AML-193 (cell line): Measurements from ENCODE around the gene NFIB.

Source experiments
- DNase-seq, 2 experiments: peaks; one replicate each; lab custom pipeline; 2025; lab: John Stamatoyannopoulos, UW

NFIB gene

DNA sequence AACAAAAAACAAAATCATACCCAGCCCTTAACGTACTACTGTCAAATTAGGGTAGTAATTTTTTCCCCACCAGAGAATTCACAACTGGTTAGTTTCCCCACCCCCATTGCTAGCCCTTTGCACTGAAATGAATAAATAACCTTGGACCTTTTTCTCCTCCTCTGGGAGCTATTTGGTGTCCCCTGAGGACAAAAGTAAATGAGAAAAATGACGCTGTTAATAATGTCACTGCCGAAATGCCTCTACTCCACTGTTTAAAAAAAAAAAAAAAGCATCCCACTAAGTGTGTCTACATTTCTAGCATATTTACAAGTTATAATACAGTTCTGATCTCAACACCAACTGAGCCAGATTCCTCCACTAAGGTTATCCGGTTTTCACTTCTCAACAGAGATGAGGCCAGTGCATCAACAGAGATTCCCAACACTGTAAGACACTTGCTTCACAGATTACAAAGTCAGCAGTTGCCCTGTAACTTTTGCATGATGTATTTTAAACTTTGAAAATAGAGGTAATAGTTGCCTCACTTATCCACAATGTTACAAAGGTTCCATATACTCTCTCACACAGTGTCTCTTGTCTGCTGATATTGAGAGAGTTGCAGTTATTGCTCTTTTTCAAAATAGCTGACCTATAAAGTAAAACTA, 5.1 kb upstream of the NFIB start:
- no peak for DNase-seq

DNA sequence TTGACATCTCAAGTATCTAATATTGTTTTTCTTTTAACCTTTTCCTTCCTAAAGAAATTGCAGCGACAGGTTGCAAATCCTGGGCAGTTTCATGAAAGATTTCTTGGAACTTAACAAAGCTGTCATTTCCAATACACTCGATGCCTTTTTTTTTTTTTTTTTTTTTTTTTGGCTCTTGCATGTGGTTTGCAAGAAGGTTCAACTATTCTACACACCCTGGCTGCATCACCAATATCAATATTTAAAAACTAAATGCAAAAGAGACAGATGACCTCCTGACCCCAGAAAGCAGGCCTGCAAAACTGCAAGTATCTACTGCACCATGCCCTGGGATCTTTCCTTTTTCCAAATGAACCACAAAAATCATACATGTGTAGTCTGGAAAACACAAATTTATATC, 4.4 kb upstream of the NFIB start:
- no peak for DNase-seq

DNA sequence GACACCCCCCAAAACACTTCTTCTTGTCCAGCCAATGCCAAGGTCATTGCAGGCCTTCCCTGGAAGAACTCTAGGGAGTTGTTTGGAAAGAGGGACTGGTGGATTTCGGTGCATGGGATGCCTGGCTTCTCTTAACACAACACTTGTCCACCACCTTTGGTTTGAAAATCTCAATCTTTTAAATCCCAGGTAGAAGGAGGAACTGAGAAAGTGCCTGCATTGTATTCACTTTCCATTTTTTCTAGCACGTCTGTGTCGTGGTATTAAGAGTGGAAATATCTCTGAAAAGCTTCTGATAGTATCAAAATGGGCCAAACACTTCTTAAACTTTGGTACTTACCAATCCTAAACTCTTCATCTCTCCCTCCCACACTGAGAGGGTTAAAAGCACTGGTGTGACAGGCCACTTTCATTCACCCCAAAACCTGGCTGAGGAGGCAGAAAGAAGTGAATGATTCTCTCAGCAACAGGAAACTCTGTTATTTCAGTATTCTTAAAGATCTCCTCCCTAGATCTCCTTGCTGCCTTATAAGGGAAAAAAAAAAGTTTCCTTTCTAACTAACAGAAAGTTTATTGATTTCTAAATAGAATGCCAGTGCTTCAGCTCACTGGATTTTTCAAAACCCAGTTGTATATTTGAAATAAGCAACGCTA, 3.9 kb upstream of the NFIB start:
- no peak for DNase-seq

GRCh38 chr9:14316602-14317300, 2.8 kb upstream of the NFIB start:
- no peak for DNase-seq

- no peak for DNase-seq
These were observed 2.1 kb upstream of the NFIB start for GRCh38 chr9:14315875-14316601.

DNA sequence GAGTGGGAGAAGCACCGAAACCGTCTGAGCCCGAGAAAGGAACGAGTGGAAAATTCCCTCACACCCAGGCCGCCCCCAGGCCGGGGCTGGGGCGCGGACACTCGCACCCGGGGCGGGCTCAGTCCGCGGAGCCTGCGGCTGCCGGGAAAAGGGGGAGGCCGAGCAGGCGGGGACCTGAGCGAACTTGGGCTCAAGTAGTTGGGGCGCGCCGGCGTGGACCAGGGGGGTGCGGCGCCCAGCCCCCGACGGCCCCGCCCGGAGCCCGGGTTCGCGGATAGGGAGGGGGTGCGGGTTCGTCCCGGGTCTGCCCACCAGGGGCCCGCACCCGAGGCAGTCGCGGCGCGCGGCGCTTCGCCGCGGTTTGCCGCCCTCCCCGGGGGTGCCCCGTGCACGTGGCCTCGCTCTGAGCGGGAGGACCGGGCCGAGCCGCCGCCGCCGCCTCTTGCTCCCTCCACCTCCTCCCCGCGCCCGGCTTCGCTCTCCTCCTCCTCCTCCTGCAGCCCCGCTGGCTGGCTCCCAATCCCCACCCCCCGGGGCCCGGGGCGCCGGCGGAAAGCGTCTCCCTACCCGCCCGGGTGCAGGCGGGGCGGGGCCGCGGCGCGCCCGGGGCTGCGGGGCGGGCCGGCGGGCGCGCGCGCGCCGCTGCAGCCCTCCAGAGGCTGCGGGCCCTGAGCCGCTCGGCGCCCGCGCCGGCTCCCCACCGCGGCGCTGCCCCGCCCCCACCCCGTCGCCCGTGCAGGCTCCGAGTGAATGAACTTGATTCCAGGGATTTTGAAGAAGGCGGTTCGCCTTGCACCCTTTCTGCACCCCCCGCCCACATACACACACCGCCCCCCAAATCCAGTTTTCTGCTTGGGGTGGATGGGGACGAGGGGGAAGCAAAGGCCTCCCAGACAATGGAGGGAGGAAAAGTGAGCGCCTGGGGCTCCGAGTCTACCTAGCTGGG, 1.3 kb upstream of the NFIB start:
- no peak for DNase-seq

DNA sequence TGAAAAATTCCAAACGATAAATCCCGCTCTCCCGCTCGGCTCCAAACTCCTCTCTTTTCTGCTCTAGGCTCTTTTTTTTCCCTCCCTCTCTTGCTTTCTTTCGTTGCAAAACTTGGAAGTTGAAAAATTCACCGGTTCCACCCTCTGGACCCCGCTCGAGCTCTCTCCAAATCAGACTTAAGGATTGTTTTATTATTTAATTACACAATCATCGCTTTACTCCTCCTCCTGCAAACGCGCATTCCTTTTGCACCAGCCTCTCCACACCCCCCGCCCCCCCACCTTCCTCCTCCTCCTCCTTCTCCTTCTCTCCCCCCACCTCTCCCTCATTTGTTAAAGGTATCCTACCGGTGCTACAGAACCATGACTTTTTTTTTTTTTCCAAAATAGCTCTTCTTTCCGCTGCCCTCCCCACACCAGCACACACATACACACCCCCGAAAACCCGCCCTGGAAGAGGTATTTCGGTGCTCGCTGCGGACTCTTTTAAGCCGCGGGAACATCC, 535 bp upstream of the NFIB start:
- no peak for DNase-seq

DNA sequence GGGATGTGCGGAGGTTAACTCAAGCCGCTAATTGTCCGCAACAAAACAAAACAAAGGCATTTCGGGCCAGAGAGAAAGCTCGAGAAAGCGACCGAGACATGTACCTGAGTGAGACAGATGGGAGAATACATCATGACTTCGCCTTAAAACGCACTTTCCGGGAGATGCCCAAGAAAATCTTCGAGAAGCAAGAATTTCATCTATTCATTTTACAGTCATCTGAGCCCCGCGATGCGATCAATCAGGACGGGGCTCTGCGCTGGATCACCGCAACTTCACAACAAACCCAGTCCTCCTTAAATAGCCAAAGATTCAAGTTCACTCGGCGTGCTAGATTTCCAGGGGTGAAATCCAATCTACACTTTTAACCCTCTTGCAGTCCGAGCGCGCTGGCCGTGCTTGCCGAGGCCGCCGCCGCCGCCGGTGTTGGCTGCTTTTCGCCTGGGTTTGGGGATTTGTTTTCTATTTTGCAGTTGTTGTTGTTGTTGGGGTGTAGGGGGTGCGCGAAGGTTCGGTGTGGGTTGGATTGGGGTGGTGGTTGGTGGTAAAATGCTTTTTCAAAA, 482 bp downstream of the NFIB start:
- DNase-seq: no peak

- DNase-seq: no peak
These were observed 1.1 kb downstream of the NFIB start for GRCh38 chr9:14312719-14313377.

GRCh38 chr9:14311956-14312685, 1.8 kb downstream of the NFIB start:
- no peak for DNase-seq

DNA sequence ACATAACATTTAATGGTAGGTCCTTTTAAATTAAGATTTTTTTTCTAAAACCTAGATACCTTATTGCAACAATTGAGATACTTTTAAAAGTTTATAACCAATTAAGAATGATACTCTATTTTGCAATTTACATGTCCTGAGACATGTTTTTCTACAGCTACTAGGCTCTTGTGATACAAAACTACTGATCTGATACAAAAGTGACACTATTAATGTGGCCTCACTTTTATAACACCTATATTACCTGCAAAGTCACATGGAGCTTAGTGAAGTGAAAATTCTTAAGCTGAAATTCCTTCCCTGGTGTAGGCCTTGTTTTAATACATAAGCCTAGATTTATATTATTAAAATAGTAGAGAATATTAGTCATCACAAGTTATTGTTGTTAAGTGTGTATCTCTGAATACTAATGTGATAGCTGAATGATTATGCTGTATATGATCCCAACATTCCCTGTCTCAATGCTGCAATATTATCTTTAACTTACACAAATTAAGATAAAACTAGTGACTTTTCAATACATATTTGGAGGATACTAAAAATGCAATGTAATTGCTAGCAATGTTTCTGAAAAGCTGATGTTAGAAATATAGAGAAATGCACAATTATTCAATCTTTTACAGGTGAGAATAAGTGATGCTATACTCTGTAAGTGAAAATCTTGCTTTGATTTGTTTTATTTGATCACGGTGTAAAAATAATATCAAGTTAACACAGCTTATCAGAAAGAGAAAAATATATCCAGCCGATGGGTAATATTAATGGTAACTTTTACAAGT, 2.6 kb downstream of the NFIB start:
- no peak for DNase-seq

GRCh38 chr9:14310311-14310710, 3.6 kb downstream of the NFIB start:
- DNase-seq: no peak

DNA sequence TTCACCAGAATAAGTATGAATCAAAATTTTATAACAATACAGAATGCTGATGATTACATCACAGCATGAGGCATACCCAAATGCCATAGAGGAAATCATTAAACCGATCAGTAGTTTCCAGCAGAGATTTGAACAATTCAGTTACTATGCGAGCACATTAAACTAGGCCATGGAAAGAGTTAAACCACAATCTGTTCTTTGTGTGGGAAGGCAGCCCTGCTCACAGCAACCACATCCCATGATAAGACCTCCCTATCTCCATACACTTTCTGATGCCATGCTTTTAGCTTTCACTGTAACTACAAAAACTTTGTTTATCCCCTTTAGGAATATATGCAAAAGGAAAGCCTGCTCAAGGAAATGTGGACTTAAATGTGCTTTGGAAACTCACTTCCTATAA, 4.5 kb downstream of the NFIB start:
- DNase-seq: no peak

DNA sequence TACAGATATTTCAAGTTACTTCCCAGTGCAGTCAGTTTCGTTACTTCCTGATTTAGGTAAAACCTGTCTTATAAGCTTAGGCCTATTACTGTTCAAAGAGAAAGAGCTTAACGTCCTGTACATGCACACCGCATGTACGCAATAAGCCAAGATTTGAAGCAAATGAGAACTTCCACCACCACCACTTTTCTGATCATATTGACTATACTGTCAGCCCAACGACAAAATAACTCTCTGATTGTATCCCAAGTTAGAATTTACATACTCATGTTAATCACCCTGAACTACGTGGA, 5.1 kb downstream of the NFIB start:
- DNase-seq: no peak

- no peak for DNase-seq
These were observed 5.7 kb downstream of the NFIB start for GRCh38 chr9:14307989-14308852.

DNA sequence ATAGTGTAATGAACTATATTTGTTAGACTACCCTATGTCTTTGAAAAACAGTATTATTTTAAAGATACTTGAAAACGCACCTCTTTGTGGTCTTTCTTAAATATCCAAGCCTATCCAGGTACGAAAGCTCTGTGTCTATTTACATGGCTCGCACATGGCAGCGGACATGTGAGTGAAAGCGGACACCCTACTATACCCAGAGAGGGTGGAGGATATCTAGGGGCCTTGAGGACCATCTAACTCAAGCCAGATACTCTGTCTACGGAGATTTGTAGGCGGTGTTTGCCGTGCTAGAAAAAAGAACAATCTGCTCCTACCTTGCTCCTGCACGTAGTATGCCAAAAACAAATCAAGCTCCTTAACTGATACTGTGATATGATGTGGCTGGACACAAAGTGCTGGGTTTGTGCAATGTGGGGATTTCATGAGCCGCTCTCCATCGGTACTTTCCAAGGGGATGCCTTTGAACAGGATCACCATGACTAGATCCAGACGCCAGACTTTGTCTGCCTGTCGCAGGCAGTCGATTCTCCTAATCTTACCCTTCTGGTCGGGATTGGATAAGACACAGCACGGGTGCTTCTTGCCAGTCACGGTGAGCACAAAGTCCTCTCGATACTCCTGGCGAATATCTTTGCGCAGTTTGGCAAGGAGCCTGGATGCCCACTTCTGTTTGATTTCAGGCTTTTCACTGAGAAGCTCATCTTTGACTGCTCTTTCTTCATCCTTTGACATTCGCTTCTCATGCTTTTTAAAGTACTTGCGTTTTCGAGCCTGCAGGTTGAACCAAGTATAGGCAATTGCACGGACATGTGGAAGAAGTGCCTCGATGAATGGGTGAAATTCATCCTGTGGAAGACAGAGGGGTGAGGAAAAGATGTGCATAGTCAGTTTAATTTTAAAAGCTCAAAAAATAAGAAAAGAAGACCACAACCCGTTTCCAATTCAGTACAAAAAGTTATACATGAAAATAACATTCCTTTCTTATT, 7.0 kb downstream of the NFIB start:
- DNase-seq: no peak

- DNase-seq: no peak
These were observed 7.8 kb downstream of the NFIB start for GRCh38 chr9:14306188-14306587.
